Adrenal gland (tissue), 12 donors: ENCODE measurements around the gene TACC2. TPM values are rescaled to one million over a fixed set of nuclear protein-coding genes. Genes with fewer than 3 reads are reported as not detected.

Experiments
- DNase-seq, 7 donors: peaks; one replicate each; pipeline ENCODE4 v3.0.0-alpha.2; 2019 to 2020
- H3K27ac ChIP-seq, 5 donors: fragments of 200-600 bp; sonication (generic) in 4 of 5; 1 replicate in 3 of 5; 2 replicates in 2 of 5; pipeline versions ENCODE4 v1.5.1 to v1.8.0; 2016 to 2020; ENCODE audit warnings: mild to moderate bottlenecking in 1 of 5
- H3K27me3 ChIP-seq: fragments of 200-600 bp; 2 replicates; pipeline ENCODE4 v1.8.0; 2021
- H3K36me3 ChIP-seq, 2 donors: fragments of 200-600 bp; replicated peaks in 1 of 2; 1 replicate in 1 of 2; 2 replicates in 1 of 2; pipeline versions ENCODE4 v1.5.1 to v1.8.0; 2018 to 2022
- H3K4me1 ChIP-seq, 2 donors: fragments of 200-600 bp; replicated peaks in 1 of 2; 1 replicate in 1 of 2; 2 replicates in 1 of 2; pipeline versions ENCODE4 v1.5.1 to v1.8.0; 2018 to 2021
- H3K4me3 ChIP-seq, 4 donors: fragments of 200-600 bp; sonication (generic) in 3 of 4; one replicate each; pipeline ENCODE4 v1.5.1; 2016 to 2018
- H3K9me3 ChIP-seq, 3 donors: fragments of 200-600 bp; sonication (generic) in 1 of 3; replicated peaks in 1 of 3; 1 replicate in 2 of 3; 2 replicates in 1 of 3; pipeline versions ENCODE4 v1.5.1 to v1.8.0; 2016 to 2021
- CTCF ChIP-seq, 6 experiments: fragments of 450-650 bp in 4 of 6; fragments of 200-600 bp in 2 of 6; sonication (generic) in 1 of 6; IDR thresholded peaks; 1 replicate in 5 of 6; 2 replicates in 1 of 6; pipeline versions ENCODE4 v1.5.1 to v1.8.0; 2016 to 2021; ENCODE audit warnings: antibody characterized with exemption in 6 of 6, mild to moderate bottlenecking in 2 of 6, moderate library complexity in 1 of 6
- POLR2A ChIP-seq, 2 donors: fragments of 450-650 bp; IDR thresholded peaks; one replicate each; pipeline ENCODE4 v1.6.1; 2017; ENCODE audit warnings: antibody characterized with exemption in 2 of 2, mild to moderate bottlenecking in 2 of 2, moderate library complexity in 1 of 2
- WGBS, 4 donors: extraction: QIAGEN DNeasy Blood & Tissue Kit in 2 of 4; methylation state at CpG; one replicate each; pipeline versions ENCODE4 v1.1.5 to v1.1.7; 2013 to 2017; 5-methylcytosine and 5-hydroxymethylcytosine counted together
- intact Hi-C, 2 donors: fragments of 100-400 bp; cut with DNase I; formaldehyde crosslinking; loops; one replicate each; pipeline versions ENCODE4 v1.14.1 to v1.15.0; 2022 to 2023
- polyA plus RNA-seq, 3 donors: library from polyadenylated mRNA; stranded (reverse); fragments of 200-250 nt in 2 of 3; fragments of 350-450 nt in 1 of 3; fragmentation: Illumina TruSeq in 1 of 3; extraction: RNeasy Lipid Tissue Mini Kit (QIAGEN cat#74804) in 1 of 3; gene quantifications; one replicate each; pipeline ENCODE4 v1.2.3, GENCODE V29; 2013 to 2014
- total RNA-seq, 9 donors: library from RNA; depleted of rRNA in 4 of 9; stranded (reverse); fragments of >200 nt in 4 of 9; fragments of 120-200 nt in 1 of 9; fragmentation: NEBNext Ultra II Directional in 1 of 9; extraction: Animal tissue kit (Norgen Biotek cat#: 25700) in 1 of 9; gene quantifications; one replicate each; pipeline versions ENCODE4 v1.1.0 to v1.2.4, GENCODE V29; 2013 to 2023
- donor health status: healthy with polysubstance abuse.
- donor health status: Bipolar disorder and iron deficiency.
- donor health status: DM: yes; HTN: yes; CAD: no.
- donor health status: DM: no; HTN: no; CAD: no.
- donor health status: DM: no; HTN: no; CAD: no.
- donor health status: DM: yes; HTN: yes; CAD: no.

The TACC2 gene
- total and polyA plus RNA-seq, 12 donors, result 11.3 to 45.7 (median 26.3) TPM

GRCh38 chr10:122083478-122084025 lies 94.6 kb downstream of the TACC2 start:
- TF ChIP-seq POLR2A (IDR thresholded peaks at IDR 0.05), result no peak
- TF ChIP-seq CTCF (IDR thresholded peaks at IDR 0.05), result no peak
- H3K4me3 ChIP-seq, result no peak overlapping the region
- no peaks in the 10 kb centered on the region for H3K4me1 ChIP-seq
- WGBS, 4 donors, result 79 to 100% (median 86%) methylated on average over 1 to 9 of the region's 9 CpGs
- no peaks in the 10 kb centered on the region for H3K36me3 ChIP-seq
- no peaks in the 10 kb centered on the region for H3K9me3 ChIP-seq
- intact Hi-C loops, result no loop called here
- no peak for DNase-seq
- H3K27me3 ChIP-seq, result no peaks in the 10 kb centered on the region
- H3K27ac ChIP-seq, result no peak overlapping the region

GRCh38 chr10:122084286-122085041 lies 95.5 kb downstream of the TACC2 start:
- H3K36me3 ChIP-seq, result no peaks in the 10 kb centered on the region
- no peaks in the 10 kb centered on the region for H3K4me1 ChIP-seq

GRCh38 chr10:122085423-122085911 lies 96.5 kb downstream of the TACC2 start:
- no peaks in the 10 kb centered on the region for H3K4me1 ChIP-seq
- H3K9me3 ChIP-seq, result no peaks in the 10 kb centered on the region
- TF ChIP-seq POLR2A (IDR thresholded peaks at IDR 0.05) (no peak), CTCF (IDR thresholded peaks at IDR 0.05) (no peak)
- H3K27me3 ChIP-seq, result no peaks in the 10 kb centered on the region
- H3K36me3 ChIP-seq, result no peaks in the 10 kb centered on the region
- 82 to 97% (median 87%) methylated on average over 3 to 8 of the region's 8 CpGs for WGBS, 4 donors
- DNase-seq, result no peak
- H3K4me3 ChIP-seq, result no peak overlapping the region
- intact Hi-C loops, result no loop called here
- H3K27ac ChIP-seq, result no peak overlapping the region

More at GRCh38 chr10:122084286-122085041, 95.5 kb downstream of the TACC2 start:
- WGBS, 4 donors, result 74 to 88% (median 86%) methylated on average over 8 to 15 of the region's 15 CpGs
- no peak for TF ChIP-seq POLR2A (IDR thresholded peaks at IDR 0.05)
- TF ChIP-seq CTCF (IDR thresholded peaks at IDR 0.05), result no peak
- intact Hi-C loops, result no loop called here
- no peak overlapping the region for H3K27ac ChIP-seq
- no peaks in the 10 kb centered on the region for H3K9me3 ChIP-seq
- no peaks in the 10 kb centered on the region for H3K27me3 ChIP-seq
- no peak overlapping the region for H3K4me3 ChIP-seq
- DNase-seq, result no peak

GRCh38 chr10:122086416-122087240 lies 97.7 kb downstream of the TACC2 start:
- H3K36me3 ChIP-seq, result no peaks in the 10 kb centered on the region

More at GRCh38 chr10:122086416-122087240, 97.7 kb downstream of the TACC2 start:
- no peak for DNase-seq
- no peak overlapping the region for H3K4me3 ChIP-seq
- no peaks in the 10 kb centered on the region for H3K4me1 ChIP-seq
- intact Hi-C loops, result no loop called here
- no peak overlapping the region for H3K27ac ChIP-seq
- H3K27me3 ChIP-seq, result no peaks in the 10 kb centered on the region
- no peaks in the 10 kb centered on the region for H3K9me3 ChIP-seq
- no peak for TF ChIP-seq POLR2A (IDR thresholded peaks at IDR 0.05)
- no peak for TF ChIP-seq CTCF (IDR thresholded peaks at IDR 0.05)
- WGBS, 4 donors, result 83 to 95% (median 89%) methylated on average over 2 to 9 of the region's 9 CpGs
